NAMALWA (cell line): ENCODE data around the gene FADS6.

ENCODE experiments used
- DNase-seq: peaks from one replicate; pipeline ENCODE4 v3.0.0-alpha.2; 2015; ENCODE audit warnings: low spot score

FADS6 gene

GRCh38 chr17:74868908-74869255, 24.6 kb downstream of the FADS6 start:
- no peak for DNase-seq

GRCh38 chr17:74868251-74868907, 25.1 kb downstream of the FADS6 start:
- DNase-seq, result no peak

- no peak for DNase-seq
Measured at GRCh38 chr17:74866198-74866835, 27.1 kb downstream of the FADS6 start.

GRCh38 chr17:74865504-74866197, 27.8 kb downstream of the FADS6 start:
- peak; percentile 62 for DNase-seq

GRCh38 chr17:74864866-74865395, 28.5 kb downstream of the FADS6 start:
- peak; percentile 81 for DNase-seq

GRCh38 chr17:74864297-74864865, 29.1 kb downstream of the FADS6 start:
- no peak for DNase-seq

GRCh38 chr17:74863420-74864296, 29.8 kb downstream of the FADS6 start:
- DNase-seq, result no peak

- peak; percentile 32 for DNase-seq
Measured at GRCh38 chr17:74862919-74863318, 30.5 kb downstream of the FADS6 start.

GRCh38 chr17:74862108-74862901, 31.1 kb downstream of the FADS6 start:
- peak; percentile 86 for DNase-seq

- DNase-seq, result no peak
Measured at GRCh38 chr17:74861662-74862107, 31.7 kb downstream of the FADS6 start.

- no peak for DNase-seq
Measured at GRCh38 chr17:74860872-74861661, 32.4 kb downstream of the FADS6 start.

- DNase-seq, result no peak
Measured at GRCh38 chr17:74860229-74860871, 33.1 kb downstream of the FADS6 start.

- no peak for DNase-seq
Measured at GRCh38 chr17:74859459-74860228, 33.8 kb downstream of the FADS6 start, which contains the start of gene GRIN2C. Gene GRIN2C, minus strand, starts transcription at chr17:74859885. Its CDS starts 4,793 bp downstream, at chr17:74855092.

- DNase-seq, result no peak
Measured at GRCh38 chr17:74858672-74859458, 34.6 kb downstream of the FADS6 start.

- DNase-seq, result no peak
Measured at GRCh38 chr17:74857191-74857590, 36.2 kb downstream of the FADS6 start.

GRCh38 chr17:74856112-74856511, 37.3 kb downstream of the FADS6 start:
- DNase-seq, result no peak

GRCh38 chr17:74855323-74855722, 38.1 kb downstream of the FADS6 start:
- no peak for DNase-seq

GRCh38 chr17:74854792-74855191, 38.6 kb downstream of the FADS6 start:
- no peak for DNase-seq
